PFSK-1 (cell line): Measurements from ENCODE around the gene PPP2R5C.

Experiments used
- FOXP2 ChIP-seq: optimal IDR thresholded peaks from 2 replicates; pipeline ENCODE3; 2011; ENCODE audit warnings: borderline replicate concordance, control low read depth, inconsistent platforms; ENCODE audit not compliant: insufficient read depth; ENCODE audit errors: extremely low read length, extremely low read depth
- POLR2AphosphoS5 ChIP-seq: IDR thresholded peaks from 2 replicates; pipeline ENCODE4 v1.6.1; 2012; ENCODE audit warnings: low read depth, mild to moderate bottlenecking, control low read depth, low read length, moderate library complexity
- SIN3A ChIP-seq: IDR thresholded peaks from 2 replicates; pipeline ENCODE4 v1.6.1; 2012; ENCODE audit warnings: mild to moderate bottlenecking, low read length, moderate library complexity, borderline replicate concordance; ENCODE audit not compliant: insufficient read depth
- TAF1 ChIP-seq: IDR thresholded peaks from 2 replicates; pipeline ENCODE4 v1.6.1; 2012; ENCODE audit warnings: low read length, control low read depth, borderline replicate concordance; ENCODE audit not compliant: insufficient read depth
- TF ChIP-seq, protein P1 (sequence below), 2 experiments: IDR thresholded peaks; 2 replicates each; pipeline versions ENCODE4 v1.6.1 to v1.8.0; 2011 to 2012; ENCODE audit warnings: low read depth in 2 of 2, low read length in 2 of 2, control low read depth in 1 of 2, inconsistent platforms in 1 of 2, mild to moderate bottlenecking in 1 of 2, moderate library complexity in 1 of 2; ENCODE audit not compliant: insufficient read depth in 1 of 2

The PPP2R5C gene

GRCh38 chr14:101912841-101913240 lies 151.3 kb downstream of the PPP2R5C start:
- TF ChIP-seq TAF1, result no peak
- TF ChIP-seq, protein P1, sequence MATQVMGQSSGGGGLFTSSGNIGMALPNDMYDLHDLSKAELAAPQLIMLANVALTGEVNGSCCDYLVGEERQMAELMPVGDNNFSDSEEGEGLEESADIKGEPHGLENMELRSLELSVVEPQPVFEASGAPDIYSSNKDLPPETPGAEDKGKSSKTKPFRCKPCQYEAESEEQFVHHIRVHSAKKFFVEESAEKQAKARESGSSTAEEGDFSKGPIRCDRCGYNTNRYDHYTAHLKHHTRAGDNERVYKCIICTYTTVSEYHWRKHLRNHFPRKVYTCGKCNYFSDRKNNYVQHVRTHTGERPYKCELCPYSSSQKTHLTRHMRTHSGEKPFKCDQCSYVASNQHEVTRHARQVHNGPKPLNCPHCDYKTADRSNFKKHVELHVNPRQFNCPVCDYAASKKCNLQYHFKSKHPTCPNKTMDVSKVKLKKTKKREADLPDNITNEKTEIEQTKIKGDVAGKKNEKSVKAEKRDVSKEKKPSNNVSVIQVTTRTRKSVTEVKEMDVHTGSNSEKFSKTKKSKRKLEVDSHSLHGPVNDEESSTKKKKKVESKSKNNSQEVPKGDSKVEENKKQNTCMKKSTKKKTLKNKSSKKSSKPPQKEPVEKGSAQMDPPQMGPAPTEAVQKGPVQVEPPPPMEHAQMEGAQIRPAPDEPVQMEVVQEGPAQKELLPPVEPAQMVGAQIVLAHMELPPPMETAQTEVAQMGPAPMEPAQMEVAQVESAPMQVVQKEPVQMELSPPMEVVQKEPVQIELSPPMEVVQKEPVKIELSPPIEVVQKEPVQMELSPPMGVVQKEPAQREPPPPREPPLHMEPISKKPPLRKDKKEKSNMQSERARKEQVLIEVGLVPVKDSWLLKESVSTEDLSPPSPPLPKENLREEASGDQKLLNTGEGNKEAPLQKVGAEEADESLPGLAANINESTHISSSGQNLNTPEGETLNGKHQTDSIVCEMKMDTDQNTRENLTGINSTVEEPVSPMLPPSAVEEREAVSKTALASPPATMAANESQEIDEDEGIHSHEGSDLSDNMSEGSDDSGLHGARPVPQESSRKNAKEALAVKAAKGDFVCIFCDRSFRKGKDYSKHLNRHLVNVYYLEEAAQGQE (IDR thresholded peaks at IDR 0.05; ENCODE audit: insufficient read depth in 1 of 2, low read depth in 2 of 2, low read length in 2 of 2), result no peak
- no peak for TF ChIP-seq FOXP2
- no peak for TF ChIP-seq POLR2AphosphoS5
- TF ChIP-seq SIN3A, result no peak

GRCh38 chr14:101914083-101914482 lies 152.6 kb downstream of the PPP2R5C start:
- TF ChIP-seq POLR2AphosphoS5, result no peak
- no peak for TF ChIP-seq FOXP2
- TF ChIP-seq SIN3A, result no peak
- TF ChIP-seq, protein P1 (IDR thresholded peaks at IDR 0.05; ENCODE audit: insufficient read depth in 1 of 2, low read depth in 2 of 2, low read length in 2 of 2), result no peak
- TF ChIP-seq TAF1, result no peak

GRCh38 chr14:101915871-101916815 lies 154.6 kb downstream of the PPP2R5C start:
- TF ChIP-seq TAF1 (no peak), POLR2AphosphoS5 (no peak), FOXP2 (no peak), SIN3A (no peak)
- TF ChIP-seq, protein P1 (IDR thresholded peaks at IDR 0.05; ENCODE audit: insufficient read depth in 1 of 2, low read depth in 2 of 2, low read length in 2 of 2), result no peak

DNA sequence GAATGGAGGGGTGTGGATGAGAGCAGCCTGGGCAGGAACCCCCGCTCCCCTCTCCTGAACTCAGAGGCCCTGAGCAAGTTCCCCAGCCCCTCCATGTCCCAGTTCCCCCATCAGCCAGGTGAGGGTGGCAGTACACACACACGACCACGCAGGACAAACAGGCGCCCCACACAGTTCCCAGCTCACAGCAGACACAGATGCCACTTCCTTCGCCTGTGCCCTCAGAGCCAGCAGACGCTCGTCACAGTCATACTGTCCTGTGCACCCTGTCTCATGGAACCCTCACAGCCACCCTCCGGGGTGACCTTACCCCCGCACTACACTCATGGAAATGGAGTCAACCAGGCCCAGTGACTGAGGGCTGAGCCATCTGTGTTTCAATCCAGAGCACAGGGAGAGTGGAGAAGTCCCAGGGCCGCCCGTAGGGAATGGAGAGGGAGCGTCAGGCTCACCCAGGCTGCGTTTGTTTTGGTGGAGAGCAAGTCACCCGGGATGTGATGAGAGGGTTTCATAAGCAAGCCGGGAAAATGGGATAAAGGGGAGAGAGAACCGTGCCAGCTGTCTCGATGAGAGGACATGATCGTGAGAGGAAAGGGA lies 155.4 kb downstream of the PPP2R5C start:
- no peak for TF ChIP-seq TAF1
- TF ChIP-seq SIN3A, result no peak
- TF ChIP-seq FOXP2, result no peak
- TF ChIP-seq, protein P1 (IDR thresholded peaks at IDR 0.05; ENCODE audit: insufficient read depth in 1 of 2, low read depth in 2 of 2, low read length in 2 of 2), result no peak
- no peak for TF ChIP-seq POLR2AphosphoS5
